A673 (cell line): ENCODE data around the gene SLC48A1. TPM values are rescaled to one million over a fixed set of nuclear protein-coding genes. Genes with fewer than 3 reads are reported as not detected.

Experiments
- BruUV-seq: library from RNA; stranded (reverse); fragments of 400-500 nt; replicated peaks from 2 replicates; lab custom pipeline; 2021; lab: Mats Ljungman, UMichigan
- CTCF ChIA-PET: fragments of 300-600 bp; sonication (Branson Sonifier 250); formaldehyde crosslinking; loops from one replicate; lab custom pipeline; 2022; ENCODE audit warnings: antibody characterized with exemption; lab: Charles Lee
- POLR2A ChIA-PET: fragments of 300-600 bp; sonication (Branson Sonifier 250); formaldehyde crosslinking; loops from one replicate; lab custom pipeline; 2022; ENCODE audit warnings: antibody characterized with exemption; ENCODE audit not compliant: low non-redundant PET; lab: Charles Lee
- DNase-seq: peaks from one replicate; pipeline ENCODE4 v3.0.0-alpha.2; 2015; ENCODE audit warnings: low spot score
- H3K27ac ChIP-seq: fragments of 200-600 bp; sonication (generic); 2 replicates; pipeline ENCODE4 v1.5.1; 2016; ENCODE audit warnings: mixed run types, low read depth, mild to moderate bottlenecking, mixed read lengths, antibody characterized with exemption, low read length; ENCODE audit not compliant: poor library complexity, severe bottlenecking
- H3K27me3 ChIP-seq: fragments of 200-600 bp; sonication (generic); replicated peaks from 2 replicates; pipeline ENCODE4 v1.6.1; 2017; ENCODE audit warnings: mixed run types, low read depth, mild to moderate bottlenecking, mixed read lengths, antibody characterized with exemption, low read length; ENCODE audit not compliant: insufficient read depth, poor library complexity
- H3K36me3 ChIP-seq: fragments of 200-600 bp; sonication (generic); 2 replicates; pipeline ENCODE4 v1.6.1; 2016; ENCODE audit warnings: mixed run types, mild to moderate bottlenecking, mixed read lengths, antibody characterized with exemption, low read length; ENCODE audit not compliant: insufficient read depth, poor library complexity, severe bottlenecking
- H3K4me1 ChIP-seq: fragments of 200-600 bp; sonication (generic); 2 replicates; pipeline ENCODE4 v1.6.1; 2017; ENCODE audit warnings: mixed run types, mild to moderate bottlenecking, mixed read lengths, antibody characterized with exemption, low read length; ENCODE audit not compliant: insufficient read depth, poor library complexity, severe bottlenecking
- H3K4me3 ChIP-seq: fragments of 200-600 bp; sonication (generic); 2 replicates; pipeline ENCODE4 v1.5.1; 2016; ENCODE audit warnings: low read depth, mixed run types, mild to moderate bottlenecking, mixed read lengths, low read length; ENCODE audit not compliant: poor library complexity, severe bottlenecking
- H3K9me3 ChIP-seq: fragments of 200-600 bp; sonication (generic); 2 replicates; pipeline ENCODE4 v1.6.1; 2016; ENCODE audit warnings: mixed run types, low read depth, mild to moderate bottlenecking, mixed read lengths, antibody characterized with exemption, low read length; ENCODE audit not compliant: poor library complexity, severe bottlenecking
- CTCF ChIP-seq: fragments of 300-800, 200-600 bp; sonication (generic); conservative IDR thresholded peaks from 2 replicates; pipeline ENCODE4 v1.5.1; 2017; ENCODE audit warnings: low read depth, mild to moderate bottlenecking, antibody characterized with exemption, low read length, moderate library complexity, mixed read lengths
- EZH2 ChIP-seq: fragments of 200-600 bp; sonication (generic); IDR thresholded peaks from 2 replicates; pipeline ENCODE4 v1.6.1; 2017; ENCODE audit warnings: borderline replicate concordance, low read depth, mild to moderate bottlenecking, mixed read lengths, antibody characterized with exemption, low read length; ENCODE audit not compliant: poor library complexity, severe bottlenecking
- intact Hi-C: fragments of 100-400 bp; cut with micrococcal nuclease; formaldehyde crosslinking; loops from one replicate; pipeline ENCODE4 v1.10.0; 2022; ENCODE audit not compliant: unreplicated experiment
- total RNA-seq: library from RNA; stranded (reverse); gene quantifications from 2 replicates; pipeline ENCODE4 v1.2.3, GENCODE V29; 2021

Gene SLC48A1
- total RNA-seq, 1 experiment from 2014 or later: 39.3 TPM

DNA sequence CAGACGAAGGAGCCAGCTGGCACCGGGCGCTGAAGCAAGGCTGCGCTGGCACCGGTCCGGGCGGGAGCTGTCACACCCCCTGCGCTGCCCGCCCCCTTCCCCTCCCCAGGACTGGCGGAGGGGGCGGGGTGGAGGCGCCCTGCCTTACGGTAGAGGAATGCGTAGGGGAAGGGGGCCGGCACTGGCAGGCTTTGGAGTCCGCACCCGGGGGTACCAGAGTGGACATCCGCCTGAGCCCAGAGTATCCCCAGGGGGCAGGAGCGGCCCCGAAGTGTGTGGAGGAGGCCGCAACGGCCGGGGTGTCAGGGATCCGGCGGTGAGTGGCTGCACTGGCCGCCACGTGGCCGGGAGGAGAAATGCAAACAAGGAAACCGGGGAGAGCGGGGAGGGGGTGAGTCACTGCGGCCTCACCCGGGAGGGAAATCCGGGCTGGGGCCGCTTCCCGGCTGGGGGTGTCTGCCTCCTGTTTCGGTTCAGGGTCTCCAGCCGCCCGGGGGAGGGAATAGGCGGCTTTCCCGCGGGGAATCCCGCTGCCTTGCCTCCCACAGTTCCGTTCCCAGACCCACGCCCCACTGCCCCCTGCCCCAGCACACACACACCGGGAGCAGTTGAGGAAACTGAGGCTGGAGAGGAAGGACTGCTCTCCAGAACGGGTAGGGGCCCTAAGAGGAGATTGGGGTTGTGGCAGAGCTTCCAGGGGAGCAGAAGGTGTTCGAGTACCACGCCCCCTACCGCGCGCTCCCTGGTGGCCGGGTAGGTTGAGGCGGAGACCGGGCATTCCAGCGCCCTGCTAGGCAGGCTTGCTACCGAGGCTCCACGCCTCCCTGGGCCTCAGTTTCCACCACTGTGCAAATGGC lies 14.0 kb upstream of the SLC48A1 start, which contains the start of gene RAPGEF3:
Gene RAPGEF3, minus strand, starts transcription at position 47 of the 857 bp plus-strand sequence. CDS start 324 bp downstream, outside the sequence.
- peak within 1 kb of the TSS; percentile 66 for H3K4me3 ChIP-seq
- no peaks in the 10 kb centered on the region for H3K36me3 ChIP-seq
- H3K27me3 ChIP-seq: no peaks in the 10 kb centered on the region
- BruUV-seq: no TSS peak
- peak within 1 kb of the TSS; percentile 75 for H3K27ac ChIP-seq
- TF ChIP-seq EZH2: no peak
- TF ChIP-seq CTCF: peak; percentile 60
- peak; percentile 87 for DNase-seq
- peaks cover 18% of the 10 kb centered on the region for H3K4me1 ChIP-seq
- CTCF ChIA-PET: interaction anchor here (0.6 to 2.7 kb wide), 3 partner anchors 17 to 79 kb away, joined by 3 to 18 read pairs (median 3); no protein-coding TSS in a partner anchor
- intact Hi-C loops: no loop called here
- H3K9me3 ChIP-seq: no peaks in the 10 kb centered on the region
- POLR2A ChIA-PET: interaction anchor here (0.6 kb wide), 1 partner anchor 49 kb away, joined by 3 read pairs; no protein-coding TSS in a partner anchor

GRCh38 chr12:47762850-47763465 lies 10.1 kb upstream of the SLC48A1 start:
- Histone ChIP-seq H3K4me3 (no peak overlapping the region), H3K4me1 (peaks cover 23% of the 10 kb centered on the region), H3K27me3 (no peaks in the 10 kb centered on the region), H3K9me3 (no peaks in the 10 kb centered on the region), H3K36me3 (no peaks in the 10 kb centered on the region), H3K27ac (no peak overlapping the region)
- no TSS peak for BruUV-seq
- TF ChIP-seq CTCF (no peak), EZH2 (no peak)
- intact Hi-C loops: no loop called here
- CTCF ChIA-PET: interaction anchor here (0.6 kb wide), 1 partner anchor 8 kb away, joined by 8 read pairs; no protein-coding TSS in a partner anchor
- POLR2A ChIA-PET: no interaction called here
- DNase-seq: no peak

DNA sequence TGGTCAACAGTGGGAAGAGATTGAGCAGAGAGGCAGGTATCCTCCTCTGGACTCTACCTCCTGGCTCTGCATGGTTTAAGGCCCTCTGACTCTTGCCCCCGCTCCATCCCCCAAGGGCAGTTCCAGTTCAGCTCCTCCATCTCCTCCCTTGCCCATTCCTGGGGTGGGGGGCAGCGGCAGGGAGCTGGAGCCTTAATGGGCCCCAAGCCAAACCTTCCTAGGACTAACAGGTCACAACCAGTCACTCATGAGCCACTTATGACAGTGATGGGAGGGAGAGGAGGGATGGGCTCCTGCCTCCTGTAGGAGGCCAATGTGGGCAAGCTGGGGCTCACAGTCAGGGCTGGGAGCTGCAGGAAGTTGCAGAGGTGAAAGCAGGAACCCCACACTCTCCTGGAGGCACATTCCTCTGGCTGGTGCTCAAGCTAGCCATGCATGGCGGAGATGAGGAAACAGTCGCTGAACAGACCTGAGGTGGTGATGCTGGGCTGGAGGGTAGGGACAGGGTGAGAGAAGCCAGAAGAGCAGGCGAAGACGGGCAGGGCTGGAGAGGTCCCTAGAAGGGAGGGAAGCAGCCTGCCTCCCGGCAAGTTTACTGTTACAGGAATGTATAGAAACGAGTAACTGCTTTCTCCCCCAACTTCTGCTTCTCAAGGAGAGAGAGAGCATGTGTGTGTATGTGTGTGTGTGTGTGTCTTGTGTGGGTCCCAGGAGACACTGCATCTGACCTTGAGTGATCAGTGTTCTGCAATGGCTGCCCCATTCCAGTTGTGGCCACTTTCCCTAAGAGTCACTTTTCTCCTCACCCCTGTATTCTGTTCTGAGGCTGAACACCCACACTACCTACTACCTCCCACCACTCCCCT lies 9.3 kb upstream of the SLC48A1 start:
- POLR2A ChIA-PET: no interaction called here

More for the DNA sequence above, 9.3 kb upstream of the SLC48A1 start:
- CTCF ChIA-PET: no interaction called here
- no peaks in the 10 kb centered on the region for H3K9me3 ChIP-seq
- TF ChIP-seq EZH2 (no peak), CTCF (no peak)
- BruUV-seq: no TSS peak
- H3K4me3 ChIP-seq: no peak overlapping the region
- intact Hi-C loops: no loop called here
- DNase-seq: no peak
- peaks cover 18% of the 10 kb centered on the region for H3K4me1 ChIP-seq
- no peaks in the 10 kb centered on the region for H3K36me3 ChIP-seq
- H3K27ac ChIP-seq: no peak overlapping the region
- no peaks in the 10 kb centered on the region for H3K27me3 ChIP-seq
